ENCODE data around the gene GPC3. TPM values are rescaled to one million over a fixed set of nuclear protein-coding genes. Genes with fewer than 3 reads are reported as not detected.
"Not testable (repeated sequence)": the region's sequence is repeated elsewhere in the genome, so short reads cannot be mapped to it uniquely, and the experiment has no call there.

The GPC3 gene
- total RNA-seq, 1 donor from 2014 or later: not detected

- no peak for DNase-seq (ENCODE audit: low read depth, low spot score)
These were observed 13.8 kb upstream of the GPC3 start for GRCh38 chrX:133999031-133999705.

GRCh38 chrX:133995759-133996158 lies 10.4 kb upstream of the GPC3 start:
- DNase-seq (ENCODE audit: low read depth, low spot score): no peak

DNA sequence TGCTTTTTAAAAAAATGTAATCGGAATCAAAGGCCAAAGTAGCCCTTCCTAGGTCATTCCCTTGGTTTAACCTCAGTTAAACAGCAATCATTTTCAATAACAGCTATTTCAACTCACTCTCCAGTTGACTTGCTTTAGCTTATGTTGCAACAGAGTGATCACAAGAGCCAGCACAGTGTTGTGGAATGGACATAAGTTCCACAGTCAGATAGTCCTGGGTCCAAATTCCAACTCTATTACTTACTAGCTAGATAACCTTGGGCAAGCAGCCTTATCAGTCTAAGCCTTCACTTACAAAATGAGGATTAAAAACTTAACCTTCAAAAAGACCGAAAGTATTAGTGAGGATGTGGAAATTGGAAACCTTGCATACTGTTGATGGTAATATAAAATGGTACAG lies 9.2 kb upstream of the GPC3 start:
- no peak for DNase-seq (ENCODE audit: low read depth, low spot score)

DNA sequence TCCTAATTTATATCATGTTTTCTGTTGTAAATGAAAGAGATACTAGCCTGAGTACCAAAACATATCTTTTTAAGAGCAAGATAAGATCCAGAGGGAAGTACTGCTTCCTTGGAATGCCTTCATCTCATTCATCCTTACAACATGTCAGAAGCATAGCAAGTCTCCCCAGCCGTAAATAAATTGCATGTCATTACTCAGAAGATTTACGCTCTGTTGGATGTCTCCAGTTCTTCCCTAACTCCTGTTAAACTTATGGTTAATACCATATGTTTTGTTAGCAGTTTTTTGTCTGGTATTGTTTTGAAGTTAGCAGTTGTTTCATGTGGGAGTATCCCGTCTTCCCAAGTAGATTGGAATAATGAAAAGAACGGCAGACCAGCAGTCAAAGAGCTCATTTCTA lies 7.5 kb upstream of the GPC3 start:
- DNase-seq (ENCODE audit: low read depth, low spot score): no peak

DNA sequence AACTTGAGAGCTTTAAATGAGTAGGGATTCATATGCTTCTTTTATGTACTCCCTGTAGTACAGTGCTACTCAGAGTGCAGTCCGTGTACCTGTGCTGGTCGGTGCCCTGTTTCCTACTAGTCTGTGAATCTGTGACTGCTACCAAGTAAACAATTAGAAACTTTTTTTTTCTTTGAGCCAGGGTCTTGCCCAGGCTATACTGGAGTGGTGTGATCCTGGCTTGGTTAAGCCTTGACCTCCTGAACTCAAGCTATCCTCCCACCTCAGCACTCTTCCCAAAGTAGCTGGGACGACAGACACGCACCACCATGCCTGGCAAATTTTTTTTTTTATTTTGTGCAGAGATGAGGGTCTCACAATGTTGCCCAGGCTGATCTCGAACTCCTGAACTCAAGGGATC lies 6.4 kb upstream of the GPC3 start:
- no peak for DNase-seq (ENCODE audit: low read depth, low spot score)

- DNase-seq (ENCODE audit: low read depth, low spot score): not testable (repeated sequence)
These were observed 5.7 kb upstream of the GPC3 start for GRCh38 chrX:133991057-133991456.

GRCh38 chrX:133989993-133990392 lies 4.6 kb upstream of the GPC3 start:
- no peak for DNase-seq (ENCODE audit: low read depth, low spot score)

GRCh38 chrX:133989490-133989889 lies 4.1 kb upstream of the GPC3 start:
- no peak for DNase-seq (ENCODE audit: low read depth, low spot score)

DNA sequence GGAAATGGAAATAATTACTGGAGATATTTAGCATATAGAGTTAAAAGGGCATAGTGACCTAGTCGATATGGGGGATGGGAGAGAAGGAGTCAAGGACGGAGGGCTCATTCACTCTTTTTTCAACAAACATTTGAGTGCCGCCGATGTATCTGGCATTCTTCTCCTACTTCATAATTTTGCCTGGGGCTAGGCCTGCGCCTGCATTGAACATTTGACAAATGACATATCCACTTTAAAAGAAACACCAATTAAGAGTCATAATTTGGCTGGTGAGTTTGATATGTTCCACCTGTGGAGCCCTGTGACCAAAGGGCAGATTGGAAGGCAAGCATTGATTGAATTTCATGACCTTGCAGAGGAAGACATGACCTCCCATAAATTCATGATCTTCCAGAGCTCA lies 2.6 kb upstream of the GPC3 start:
- no peak for DNase-seq (ENCODE audit: low read depth, low spot score)

GRCh38 chrX:133987188-133987587 lies 1.8 kb upstream of the GPC3 start:
- no peak for DNase-seq (ENCODE audit: low read depth, low spot score)

DNA sequence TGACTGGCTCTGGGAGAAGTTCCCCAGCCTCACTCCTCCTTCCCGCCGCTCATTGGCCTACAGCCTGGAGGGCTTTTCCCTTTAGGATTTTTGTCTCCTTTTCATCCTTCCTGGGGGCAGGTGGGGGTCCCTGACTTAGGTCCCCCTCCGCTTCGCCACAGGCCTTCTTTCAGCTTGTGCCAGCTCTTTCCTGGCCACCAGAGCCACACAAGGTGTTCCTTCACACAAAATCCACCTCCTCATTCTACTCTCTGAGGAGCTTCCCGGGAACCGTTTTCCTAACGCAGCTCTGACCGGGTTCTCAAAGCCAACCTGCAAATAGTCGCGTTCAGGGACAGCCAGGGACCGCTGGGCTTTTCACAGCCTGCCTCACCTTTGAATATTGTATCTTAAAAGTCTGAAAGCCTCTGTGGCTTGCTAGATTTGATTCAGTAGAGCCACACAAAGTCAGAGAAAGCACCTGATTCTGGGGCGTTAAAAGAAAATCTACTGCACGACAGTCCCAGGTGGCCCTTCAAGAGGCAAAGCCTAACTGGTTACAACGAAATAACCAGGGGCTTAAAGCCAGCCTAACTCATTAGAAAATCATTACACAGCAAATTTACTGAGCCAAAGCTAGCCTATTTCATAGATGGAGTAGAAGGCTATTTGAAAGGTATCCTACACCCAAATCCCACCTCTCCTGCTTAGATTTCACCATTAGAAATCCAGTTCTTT lies 731 bp upstream of the GPC3 start:
- DNase-seq (ENCODE audit: low read depth, low spot score): no peak

DNA sequence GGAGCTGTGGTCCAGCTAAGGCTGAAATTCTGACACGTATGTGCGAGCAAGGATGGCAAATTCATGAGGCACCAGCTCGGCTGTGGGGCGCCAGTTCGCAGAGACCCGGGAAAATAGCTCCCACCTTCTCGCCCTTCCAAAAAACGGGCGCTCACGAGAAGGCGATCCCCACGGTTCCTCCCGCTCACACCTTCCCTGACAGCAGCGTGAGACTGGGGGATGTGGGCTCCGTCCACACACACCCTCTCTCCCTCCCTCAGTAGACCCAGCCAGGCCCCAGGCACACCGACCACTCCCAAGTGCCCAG lies 584 bp downstream of the GPC3 start:
- no peak for DNase-seq (ENCODE audit: low read depth, low spot score)

DNA sequence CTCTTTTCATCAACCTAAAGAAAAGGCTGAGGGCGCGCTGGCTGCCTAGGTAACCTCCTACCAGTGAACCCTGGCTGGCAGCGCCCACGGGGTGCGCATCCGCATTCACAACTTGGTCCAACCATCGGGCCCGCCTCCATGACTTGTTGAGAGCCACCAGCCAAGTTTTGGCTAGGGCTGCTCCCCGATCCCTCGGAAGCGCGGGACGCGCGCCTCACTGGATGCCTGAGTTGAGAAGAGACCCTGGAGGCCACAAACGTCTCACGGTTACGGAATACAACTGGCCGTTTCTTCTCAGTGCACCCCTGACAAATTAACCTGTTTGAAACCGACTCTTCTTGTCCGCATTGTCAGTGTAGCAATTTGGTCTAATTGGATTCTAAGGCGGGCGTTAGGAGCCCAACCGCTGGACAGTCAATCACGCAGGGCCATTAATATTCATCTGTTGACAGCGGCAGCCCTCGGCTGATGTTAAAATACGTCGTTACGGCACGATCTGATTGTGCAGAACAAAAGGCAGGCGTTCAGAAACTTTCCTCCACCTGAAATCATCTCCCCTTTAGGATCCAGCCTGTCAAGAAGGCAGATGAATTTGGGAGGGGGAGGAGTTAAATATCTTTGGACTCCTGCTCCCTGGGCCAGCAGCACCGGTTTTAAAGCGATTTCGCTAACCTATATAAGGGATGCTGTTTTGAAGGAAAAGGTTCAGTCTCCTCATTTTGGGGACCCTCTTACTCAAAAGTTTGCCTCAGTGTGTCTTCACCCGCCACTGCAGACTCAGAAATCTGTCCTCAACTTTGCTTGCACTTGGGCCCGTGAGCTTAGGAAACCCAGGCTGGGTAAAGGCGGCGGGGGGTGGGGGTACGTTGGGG lies 1.2 kb downstream of the GPC3 start:
- DNase-seq (ENCODE audit: low read depth, low spot score): no peak

- DNase-seq (ENCODE audit: low read depth, low spot score): no peak
These were observed 2.0 kb downstream of the GPC3 start for GRCh38 chrX:133983256-133983973.

DNA sequence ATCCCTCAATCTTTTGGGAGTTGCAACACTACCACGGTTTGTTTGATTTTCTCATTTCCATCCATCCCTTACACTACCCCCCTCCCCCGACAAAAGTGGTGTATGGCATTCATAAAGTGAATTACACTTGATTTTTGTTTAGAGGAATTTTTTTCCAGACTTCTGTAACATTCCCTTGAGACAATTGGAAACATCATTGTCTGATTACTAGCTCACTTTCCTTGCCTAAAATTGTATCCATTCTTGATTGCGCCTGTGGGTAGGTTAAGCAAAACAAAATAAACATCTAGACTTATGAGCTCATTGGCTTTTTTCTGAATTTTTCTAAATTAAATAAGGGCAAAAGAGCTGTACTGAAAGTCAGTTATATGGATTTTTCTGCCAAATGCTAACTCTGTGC lies 3.5 kb downstream of the GPC3 start:
- DNase-seq (ENCODE audit: low read depth, low spot score): no peak

- DNase-seq (ENCODE audit: low read depth, low spot score): no peak
These were observed 4.4 kb downstream of the GPC3 start for GRCh38 chrX:133980832-133981588.

DNA sequence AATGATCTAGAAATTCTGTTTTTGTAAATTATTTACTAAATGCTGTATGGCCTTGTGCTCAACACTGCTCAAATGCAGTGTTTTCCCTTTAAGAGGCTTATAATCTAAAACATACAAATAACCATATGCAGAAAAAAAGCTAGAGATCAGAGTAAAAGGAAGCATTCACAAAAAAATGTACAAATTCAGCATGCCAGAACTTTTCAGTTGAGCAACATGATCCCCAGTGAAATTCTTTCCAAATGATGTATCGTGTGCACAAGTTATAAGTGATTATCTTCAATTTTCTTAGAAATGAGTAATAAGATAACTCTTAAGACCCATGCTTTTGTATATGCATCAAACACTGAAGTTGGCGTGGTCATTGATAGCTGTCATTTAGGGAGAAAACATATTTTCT lies 5.0 kb downstream of the GPC3 start:
- DNase-seq (ENCODE audit: low read depth, low spot score): no peak

DNA sequence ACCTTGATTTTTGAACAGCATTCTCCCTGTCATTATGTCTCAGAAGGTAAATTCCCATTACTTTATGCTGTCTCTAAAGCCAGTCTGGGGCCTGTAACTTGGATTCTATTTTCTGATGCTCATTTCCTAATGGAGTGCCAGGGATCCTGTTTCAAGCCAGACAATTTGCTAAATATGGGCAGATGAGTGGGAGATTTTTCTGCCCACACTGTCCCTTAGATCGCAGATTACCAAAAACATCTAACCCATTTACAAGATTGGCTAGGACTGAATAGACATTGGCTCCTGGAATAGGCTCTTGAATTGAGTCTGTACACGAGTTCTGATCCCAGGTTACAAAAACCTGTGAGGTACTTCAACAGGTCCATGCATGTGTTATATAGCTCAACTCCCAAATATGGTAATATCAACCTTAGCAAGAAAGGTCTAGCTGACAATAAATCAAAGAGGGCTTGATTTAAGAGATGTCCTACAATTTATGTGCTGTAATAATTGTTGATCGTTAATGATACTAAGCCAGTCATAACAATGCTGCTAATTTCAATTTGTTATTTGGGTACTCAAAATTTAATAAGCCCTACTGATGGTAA lies 5.7 kb downstream of the GPC3 start:
- no peak for DNase-seq (ENCODE audit: low read depth, low spot score)

- DNase-seq (ENCODE audit: low read depth, low spot score): no peak
These were observed 11.7 kb downstream of the GPC3 start for GRCh38 chrX:133973704-133974103.

GRCh38 chrX:133972916-133973315 lies 12.5 kb downstream of the GPC3 start:
- no peak for DNase-seq (ENCODE audit: low read depth, low spot score)

- DNase-seq (ENCODE audit: low read depth, low spot score): no peak
These were observed 13.8 kb downstream of the GPC3 start for GRCh38 chrX:133971586-133971985.
